ENCODE measurements around the gene BTRC.
"Not testable (repeated sequence)": the region's sequence is repeated elsewhere in the genome, so short reads cannot be mapped to it uniquely, and the experiment has no call there.

BTRC gene

GRCh38 chr10:101578803-101579515, 225.0 kb downstream of the BTRC start:
- no peak for DNase-seq

- no peak for DNase-seq
These were observed 225.5 kb downstream of the BTRC start for GRCh38 chr10:101579516-101579870.

GRCh38 chr10:101580486-101581399, 226.8 kb downstream of the BTRC start:
- DNase-seq, result no peak

- DNase-seq, result no peak
These were observed 231.9 kb downstream of the BTRC start for GRCh38 chr10:101585841-101586240.

GRCh38 chr10:101587725-101588653, 234.0 kb downstream of the BTRC start, which contains the start of the genes DPCD and POLL:
Gene DPCD, plus strand, starts transcription at chr10:101588321. Its CDS starts 16 bp downstream, at chr10:101588337.
Gene POLL, minus strand, starts transcription at chr10:101588257. Its CDS starts 897 bp downstream, at chr10:101587360.
- peak; percentile 53 to 96 (median 91) for DNase-seq

- DNase-seq, result no peak
These were observed 234.9 kb downstream of the BTRC start for GRCh38 chr10:101588879-101589278.

GRCh38 chr10:101593331-101593730, 239.4 kb downstream of the BTRC start:
- DNase-seq, result not testable (repeated sequence)

GRCh38 chr10:101595591-101596433, 241.8 kb downstream of the BTRC start:
- no peak for DNase-seq

GRCh38 chr10:101597091-101597900, 243.3 kb downstream of the BTRC start:
- no peak for DNase-seq

- DNase-seq, result peak in 1 of 51 donors; percentile 9
These were observed 247.6 kb downstream of the BTRC start for GRCh38 chr10:101601541-101601940.

- DNase-seq, result peak in 49 of 51 donors; percentile 5 to 83 (median 44)
These were observed 248.9 kb downstream of the BTRC start for GRCh38 chr10:101602761-101603398.
